Inferior parietal cortex (tissue), 1 donor: ENCODE results near the gene SLC12A5.

Source experiments
- DNase-seq: peaks from one replicate; pipeline ENCODE4 v3.0.0-alpha.2; 2016; ENCODE audit errors: extremely low spot score

The SLC12A5 gene

DNA sequence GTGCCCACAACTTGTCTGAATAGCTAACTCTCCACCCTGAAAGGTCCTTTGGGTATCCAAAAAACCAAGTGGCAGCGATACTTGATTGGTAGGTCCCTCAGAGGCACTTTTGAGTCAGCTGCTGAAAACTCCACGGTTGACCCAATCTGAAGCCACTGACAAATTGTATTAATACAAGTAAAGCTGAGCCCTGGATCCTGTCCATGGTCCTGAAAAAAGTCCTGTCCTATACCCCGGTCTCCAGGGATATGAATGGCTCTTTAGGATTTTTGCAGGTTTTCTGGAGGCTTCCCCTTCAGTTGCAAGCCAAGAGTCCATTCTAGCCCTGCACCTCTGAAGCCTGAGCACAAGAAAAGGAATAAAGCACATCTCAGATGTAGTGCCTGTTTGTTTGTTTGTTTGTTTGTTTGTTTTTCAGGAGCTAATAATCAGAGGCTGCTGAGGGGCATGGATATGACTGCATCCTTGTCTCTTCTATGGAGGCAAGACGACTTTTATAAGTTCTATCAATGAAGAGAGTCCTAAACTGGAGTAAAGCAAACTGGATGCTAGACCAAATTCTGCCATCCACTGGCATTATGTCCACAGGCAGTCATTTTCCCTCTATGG is 1.7 kb upstream of the SLC12A5 start:
- no peak for DNase-seq

DNA sequence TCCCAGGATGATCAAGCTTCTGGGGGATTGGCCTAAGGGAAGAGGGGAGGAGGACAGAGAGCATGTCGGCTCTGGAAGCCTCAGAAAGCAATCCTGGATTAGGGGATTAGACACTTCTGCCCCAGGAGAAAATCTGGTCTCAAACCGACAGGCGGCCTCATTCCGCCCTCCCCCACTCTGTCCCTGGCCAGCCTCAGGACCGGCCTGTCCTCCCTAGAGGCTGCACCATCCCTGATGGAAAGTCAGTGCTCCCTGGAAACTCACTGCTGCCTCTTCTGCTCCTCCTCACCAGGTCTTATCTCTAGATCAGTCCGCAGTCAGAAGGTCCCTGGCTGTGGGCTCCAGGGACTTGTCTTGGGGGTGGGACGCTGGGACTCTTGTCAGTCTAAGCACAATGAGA is 905 bp upstream of the SLC12A5 start:
- no peak for DNase-seq

- no peak for DNase-seq
Observed at GRCh38 chr20:46030284-46031013, 1.4 kb downstream of the SLC12A5 start.

- no peak for DNase-seq
Observed at GRCh38 chr20:46031014-46031569, 2.1 kb downstream of the SLC12A5 start.

DNA sequence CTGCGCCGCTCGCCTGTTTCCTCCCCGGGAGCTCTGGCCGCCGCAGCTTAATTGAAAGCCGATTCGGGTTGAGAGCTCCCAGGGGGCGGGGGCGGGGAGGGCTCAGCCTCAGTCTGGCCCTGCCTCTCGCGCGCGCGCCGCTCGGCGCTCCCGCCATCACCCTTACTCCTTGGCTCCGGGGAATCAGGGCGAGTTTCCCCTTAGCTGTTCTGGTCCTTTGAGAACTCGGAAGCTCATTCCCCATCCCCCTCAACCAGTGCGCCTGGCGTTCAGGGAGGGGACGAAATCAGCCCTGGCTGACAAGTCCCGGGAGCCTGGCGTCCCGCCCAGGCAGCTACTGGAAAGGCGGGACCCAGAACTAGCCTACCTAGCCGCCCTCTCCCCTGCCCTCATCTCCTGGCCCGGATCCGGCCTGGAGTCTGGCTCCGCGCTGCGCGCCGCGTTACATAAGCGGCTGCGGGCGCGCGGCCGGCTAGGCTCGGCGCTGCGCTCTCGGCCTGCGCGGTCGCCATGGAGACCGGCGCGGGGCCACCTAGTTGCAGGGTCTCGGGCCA is 2.8 kb downstream of the SLC12A5 start:
- DNase-seq, result no peak

DNA sequence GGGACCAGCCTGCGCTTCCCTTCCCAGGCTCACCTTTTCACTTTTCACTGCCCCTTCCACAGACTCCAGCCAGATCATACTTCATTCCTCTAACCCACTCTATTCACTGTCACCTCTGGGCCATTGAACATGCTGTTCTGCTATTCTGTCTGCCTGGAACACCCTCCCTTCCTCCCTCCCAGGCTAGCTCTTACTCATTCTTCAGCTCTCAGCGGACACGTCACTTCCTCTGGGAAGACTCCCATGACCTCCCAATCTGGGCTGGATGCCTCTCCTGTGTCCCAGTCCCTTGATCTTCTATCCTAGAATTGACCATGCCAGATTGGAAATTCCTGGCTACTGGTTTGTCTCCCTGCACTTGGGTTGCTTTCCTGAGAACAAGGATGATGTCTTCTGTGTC is 5.0 kb downstream of the SLC12A5 start:
- DNase-seq, result no peak

DNA sequence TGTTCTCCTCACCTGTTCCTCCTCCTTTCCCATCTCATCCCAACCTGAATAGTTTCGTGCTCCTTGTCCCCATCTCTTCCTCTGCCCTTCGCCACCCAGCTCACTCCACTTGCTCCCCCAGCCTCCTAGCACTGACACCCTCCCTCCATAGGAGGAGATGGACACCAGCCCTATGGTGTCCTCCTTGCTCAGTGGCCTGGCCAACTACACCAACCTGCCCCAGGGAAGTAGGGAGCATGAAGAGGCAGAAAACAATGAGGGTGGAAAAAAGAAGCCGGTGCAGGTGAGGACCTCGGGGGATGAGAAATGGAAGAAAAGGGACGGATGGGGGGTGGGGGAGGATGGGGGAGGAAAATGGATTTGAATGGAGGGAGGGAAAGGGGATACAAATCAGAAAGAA is 6.2 kb downstream of the SLC12A5 start:
- DNase-seq, result no peak

GRCh38 chr20:46035713-46036112 is 6.7 kb downstream of the SLC12A5 start:
- DNase-seq, result no peak

- no peak for DNase-seq
Observed at GRCh38 chr20:46036370-46036769, 7.4 kb downstream of the SLC12A5 start.

DNA sequence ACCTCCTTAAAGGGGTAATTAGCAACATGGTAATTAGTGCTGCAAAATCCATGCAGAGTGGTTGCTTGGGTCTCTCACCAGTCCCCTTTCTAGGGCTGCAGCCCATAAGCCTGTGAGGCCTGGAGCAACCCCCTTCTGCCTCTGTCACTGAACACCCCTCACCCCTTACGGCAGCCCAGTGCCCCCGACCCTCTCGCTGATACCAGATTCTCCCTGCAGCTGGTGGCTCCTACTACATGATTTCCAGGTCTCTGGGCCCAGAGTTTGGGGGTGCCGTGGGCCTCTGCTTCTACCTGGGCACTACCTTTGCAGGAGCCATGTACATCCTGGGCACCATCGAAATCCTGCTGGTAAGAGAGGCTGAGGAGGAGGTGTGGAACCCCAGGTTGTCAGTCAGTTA is 8.0 kb downstream of the SLC12A5 start:
- DNase-seq, result no peak

DNA sequence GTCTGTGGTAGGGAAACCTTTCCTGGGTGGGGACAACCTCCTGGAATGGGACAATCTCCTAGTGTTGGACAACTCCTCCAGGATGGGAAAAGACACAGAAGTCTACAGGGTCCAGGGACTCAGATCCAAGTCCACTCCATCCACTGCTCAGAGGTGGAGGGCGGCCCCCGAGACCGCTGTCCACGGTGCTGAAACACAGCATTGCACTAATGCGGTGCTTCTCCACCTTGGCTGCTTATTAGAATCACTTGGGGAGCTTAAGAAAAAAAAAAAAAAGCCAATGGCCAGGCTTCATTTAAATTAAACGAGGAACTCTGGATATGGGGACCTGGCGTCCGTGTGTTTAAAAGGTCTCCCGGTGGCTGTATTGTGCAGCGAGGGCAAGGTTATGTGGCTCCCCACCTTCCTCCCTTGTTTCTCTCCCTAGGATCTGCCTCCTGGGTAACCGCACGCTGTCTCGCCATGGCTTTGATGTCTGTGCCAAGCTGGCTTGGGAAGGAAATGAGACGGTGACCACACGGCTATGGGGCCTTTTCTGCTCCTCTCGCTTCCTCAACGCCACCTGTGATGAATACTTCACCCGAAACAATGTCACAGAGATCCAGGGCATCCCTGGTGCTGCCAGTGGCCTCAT is 12.0 kb downstream of the SLC12A5 start:
- no peak for DNase-seq

DNA sequence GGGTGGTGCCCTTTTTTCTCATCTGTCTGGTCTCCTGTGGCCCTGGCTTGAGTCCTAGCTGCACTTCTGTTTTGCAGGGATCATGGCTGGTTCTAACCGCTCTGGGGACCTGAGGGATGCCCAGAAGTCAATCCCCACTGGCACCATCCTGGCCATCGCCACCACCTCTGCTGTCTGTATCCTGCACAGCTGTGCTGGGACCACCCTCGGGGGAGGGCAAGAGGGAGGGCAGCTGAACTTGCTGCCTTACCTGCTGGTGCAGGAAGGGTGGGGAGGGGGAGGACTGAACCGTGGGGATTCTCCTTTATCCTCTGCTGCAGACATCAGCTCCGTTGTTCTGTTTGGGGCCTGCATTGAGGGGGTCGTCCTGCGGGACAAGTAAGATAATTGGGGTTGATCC is 14.5 kb downstream of the SLC12A5 start:
- DNase-seq, result no peak

DNA sequence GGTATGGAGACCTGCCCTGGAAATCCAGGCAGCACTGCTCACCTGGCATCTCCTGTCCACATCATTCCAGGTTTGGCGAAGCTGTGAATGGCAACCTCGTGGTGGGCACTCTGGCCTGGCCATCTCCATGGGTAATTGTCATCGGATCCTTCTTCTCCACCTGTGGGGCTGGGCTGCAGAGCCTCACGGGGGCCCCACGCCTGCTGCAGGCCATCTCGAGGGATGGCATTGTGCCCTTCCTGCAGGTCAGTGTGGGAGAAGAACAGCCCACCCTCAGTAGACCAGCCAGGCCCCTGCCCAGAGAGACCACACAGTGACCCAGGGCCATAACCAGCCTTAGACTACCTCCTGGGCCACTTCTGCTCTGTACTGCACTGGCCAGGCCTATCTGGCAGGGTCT is 15.9 kb downstream of the SLC12A5 start:
- no peak for DNase-seq

DNA sequence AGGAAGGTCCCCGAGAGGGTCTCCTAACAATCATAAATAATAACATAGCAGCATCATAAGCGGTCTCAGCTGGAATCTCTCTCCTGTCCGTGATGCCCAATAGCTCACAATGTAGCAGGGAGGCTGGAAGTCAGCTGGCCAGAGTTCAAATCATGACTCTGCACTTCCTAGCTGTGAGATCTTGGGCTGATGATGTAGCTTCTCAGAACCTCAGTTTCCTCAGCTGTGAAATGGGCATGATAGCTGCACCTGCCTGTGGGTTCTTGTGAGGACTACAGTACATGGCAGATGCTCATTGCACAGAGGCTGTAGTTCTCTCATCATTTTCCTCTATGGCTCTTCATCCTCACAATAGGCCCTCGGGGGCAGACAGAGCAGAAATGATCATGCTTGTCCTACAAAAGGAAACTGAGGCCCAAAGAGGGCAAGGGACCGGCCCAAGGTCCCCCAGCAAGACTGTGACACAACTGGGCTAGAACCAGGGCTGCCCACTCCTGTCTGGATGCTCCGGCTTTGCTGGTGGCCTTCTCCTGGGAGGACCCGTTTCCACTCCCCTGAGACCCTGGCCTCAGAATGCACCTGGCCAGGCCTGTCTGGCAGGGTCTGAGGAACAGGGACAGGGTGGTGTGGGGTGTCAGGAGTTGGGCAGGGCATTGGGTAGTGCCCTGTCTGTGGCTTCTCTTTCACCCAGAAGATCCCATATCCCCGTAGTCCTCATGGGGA is 17.7 kb downstream of the SLC12A5 start:
- no peak for DNase-seq

GRCh38 chr20:46047821-46048220 is 18.8 kb downstream of the SLC12A5 start:
- no peak for DNase-seq

DNA sequence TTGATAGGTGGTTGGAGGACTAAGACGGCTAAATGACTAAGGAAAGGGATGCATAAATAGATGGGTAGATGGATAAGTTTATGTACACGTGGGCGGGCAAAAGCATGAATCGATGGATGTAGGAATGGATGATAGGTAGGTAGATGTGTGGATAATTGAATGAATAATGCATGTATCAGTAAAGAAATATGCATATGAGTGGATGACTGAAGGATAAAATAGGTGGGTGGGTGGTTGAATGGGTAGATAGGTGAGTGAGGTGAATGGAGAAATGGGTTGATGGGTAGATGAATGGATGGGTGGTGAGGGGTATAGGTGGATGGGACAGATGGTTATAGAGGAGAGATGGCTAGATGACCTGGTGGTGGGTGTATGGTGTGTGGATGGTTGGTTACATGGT is 20.2 kb downstream of the SLC12A5 start:
- no peak for DNase-seq

GRCh38 chr20:46049815-46050214 is 20.8 kb downstream of the SLC12A5 start:
- DNase-seq, result no peak

GRCh38 chr20:46050444-46050843 is 21.4 kb downstream of the SLC12A5 start:
- DNase-seq, result no peak

GRCh38 chr20:46050885-46051284 is 21.9 kb downstream of the SLC12A5 start:
- no peak for DNase-seq

- DNase-seq, result no peak
Observed at GRCh38 chr20:46051556-46052308, 22.7 kb downstream of the SLC12A5 start.

- DNase-seq, result no peak
Observed at GRCh38 chr20:46053416-46053815, 24.4 kb downstream of the SLC12A5 start.
